ENCODE results near the gene NUP62. TPM values are rescaled to one million over a fixed set of nuclear protein-coding genes. Genes with fewer than 3 reads are reported as not detected.

The NUP62 gene
- total and polyA plus RNA-seq, 2 of the 4 experiments (the other 2 are of a cell fraction), result 21.3 to 29.7 TPM

DNA sequence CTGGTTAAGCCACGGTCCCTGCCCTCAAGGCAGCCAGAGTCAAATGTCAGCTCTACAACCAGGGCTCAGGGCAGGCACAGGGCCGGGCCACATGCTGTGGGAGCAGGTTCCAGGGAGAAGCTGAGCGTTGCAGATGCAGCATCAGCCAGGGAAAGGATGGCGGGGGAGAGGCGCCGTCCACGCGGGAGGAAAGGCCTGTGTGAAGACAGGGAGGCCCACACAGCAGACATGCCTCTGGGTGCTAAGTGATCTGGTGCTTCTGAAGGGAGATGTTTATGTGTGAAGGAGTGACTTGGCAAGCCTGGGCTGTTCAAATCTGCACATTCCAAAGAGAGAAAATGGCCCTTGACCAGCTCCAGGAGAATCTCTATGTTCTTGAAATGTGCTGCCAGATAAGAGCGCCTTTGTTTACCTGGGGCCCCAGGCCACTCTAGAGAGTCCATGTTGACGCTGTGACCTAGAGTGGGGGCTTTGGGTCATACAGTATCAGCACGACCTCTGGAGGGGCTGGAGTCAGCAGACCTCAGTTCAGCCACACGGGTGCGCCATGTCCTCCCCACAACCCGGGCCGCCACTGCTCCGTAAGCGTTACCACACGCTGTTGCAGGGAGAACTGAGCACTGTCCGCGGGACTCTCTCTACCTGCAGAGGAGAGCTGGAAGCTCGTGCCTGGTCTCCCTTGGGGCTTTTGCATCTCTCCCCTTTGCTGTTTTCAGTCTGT, 16.2 kb downstream of the NUP62 start:
- no peak overlapping the region for H4K5ac ChIP-seq (ENCODE audit: low read depth, low read length)
- dilution Hi-C loops (cut with HindIII; ENCODE audit: low sequenced_read_pairs, unreplicated experiment), result no loop called here
- no peaks in the 10 kb centered on the region for H3K9me3 ChIP-seq (ENCODE audit: control insufficient read depth, insufficient read depth, low read length)
- no peak overlapping the region for H2AK5ac ChIP-seq (ENCODE audit: low read depth, low read length)
- no peak overlapping the region for H2BK20ac ChIP-seq (ENCODE audit: low read depth, low read length)
- no peak overlapping the region for H3K56ac ChIP-seq (ENCODE audit: extremely low read depth, insufficient read depth, low read length)
- no peak overlapping the region for H3K18ac ChIP-seq (ENCODE audit: low read depth, low read length)
- peaks cover 25 to 76% of the 10 kb centered on the region in 2 experiments for H3K79me1 ChIP-seq (ENCODE audit: low read depth in 1 of 2, low read length in 2 of 2)
- no peaks in the 10 kb centered on the region for H3K27me3 ChIP-seq (ENCODE audit: control insufficient read depth, insufficient read depth, low read length)
- H3K27ac ChIP-seq (ENCODE audit: insufficient read depth, low read length), result no peak overlapping the region
- peak overlapping the region; percentile 77 for H2AK9ac ChIP-seq (replicated peaks; ENCODE audit: low read depth, low read length, poor library complexity)
- no TSS peak for BruUV-seq (replicated peaks)
- DNase-seq (peak; percentile 44), ATAC-seq (ENCODE audit: low read depth) (peak; percentile 68)
- H3K23ac ChIP-seq (ENCODE audit: low read depth, low read length), result no peak overlapping the region
- H3K9ac ChIP-seq (ENCODE audit: low read depth, low read length), result no peak overlapping the region
- TF ChIP-seq MXI1 (IDR thresholded peaks at IDR 0.05; ENCODE audit: borderline replicate concordance, low read depth, low read length) (no peak), BHLHE40 (IDR thresholded peaks at IDR 0.05; ENCODE audit: low read depth, low read length) (0 out of 2 replicates have a peak, but pooled peaks have one; percentile 6)
- in situ Hi-C loops (cut with MboI; ENCODE audit: low sequenced_read_pairs), result no loop called here
- H3K4me3 ChIP-seq (ENCODE audit: insufficient read depth, low read depth, low read length), result no peak overlapping the region
- H4K20me1 ChIP-seq (ENCODE audit: insufficient read depth, low read length), result peaks cover 28% of the 10 kb centered on the region
- H4K8ac ChIP-seq (ENCODE audit: low read depth in 2 of 2, low read length in 2 of 2), result no peak overlapping the region
- H3K4ac ChIP-seq (ENCODE audit: low read depth, low read length), result no peak overlapping the region
- H2AFZ ChIP-seq (replicated peaks; ENCODE audit: low read length, poor library complexity), result no peak overlapping the region
- H4K91ac ChIP-seq (ENCODE audit: insufficient read depth, low read depth, low read length), result no peak overlapping the region
- no peak overlapping the region for H2BK15ac ChIP-seq (ENCODE audit: low read depth, low read length)
- H3K4me2 ChIP-seq (ENCODE audit: low read depth, low read length), result no peak overlapping the region
- WGBS, 2 experiments (ENCODE audit: extremely low coverage in 2 of 2, insufficient read length in 1 of 2), result 76% methylated on average over 9 of the region's 21 CpGs; no CpG with 5 or more reads in 1 of the 2 experiments
- intact Hi-C loops (cut with micrococcal nuclease), result no loop called here
- H3K4me1 ChIP-seq (ENCODE audit: control insufficient read depth, insufficient read depth, low read length), result peaks cover 3% of the 10 kb centered on the region
- CTCF ChIA-PET, result no interaction called here
- peaks cover 9% of the 10 kb centered on the region for H3K9me1 ChIP-seq (ENCODE audit: insufficient read depth, low read length)
- peaks cover 60% of the 10 kb centered on the region for H3K36me3 ChIP-seq (ENCODE audit: control insufficient read depth, insufficient read depth, low read length)
- no peak overlapping the region for H3K14ac ChIP-seq (replicated peaks; ENCODE audit: low read depth, low read length)
- H2BK120ac ChIP-seq (ENCODE audit: low read depth, low read length), result no peak overlapping the region
- H2BK5ac ChIP-seq (ENCODE audit: low read depth, low read length, poor library complexity, severe bottlenecking), result no peak overlapping the region
- POLR2A ChIA-PET (ENCODE audit: unreplicated experiment), result no interaction called here
